Activated naive CD4-positive, alpha-beta T cell treated with anti-CD3 and anti-CD28 coated beads for 36 hours (primary cell): Measurements from ENCODE around the gene CDK10. TPM values are rescaled to one million over a fixed set of nuclear protein-coding genes. Genes with fewer than 3 reads are reported as not detected.
"Not testable (repeated sequence)": the region's sequence is repeated elsewhere in the genome, so short reads cannot be mapped to it uniquely, and the experiment has no call there.

Experiments used
- CTCF ChIA-PET: fragments of 350-600 bp; sonication (Branson Sonifier 250); formaldehyde crosslinking; loops from one replicate; lab custom pipeline; 2021; ENCODE audit warnings: antibody characterized with exemption; lab: Charles Lee
- DNase-seq: peaks from one replicate; pipeline ENCODE4 v3.0.0-alpha.2; 2020
- H3K27ac Mint-ChIP-seq: one replicate; pipeline ENCODE4 v1.8.0; 2021; ENCODE audit warnings: mild to moderate bottlenecking, mixed read lengths
- H3K27me3 Mint-ChIP-seq: one replicate; pipeline ENCODE4 v1.8.0; 2021; ENCODE audit warnings: low read depth, mixed read lengths
- H3K36me3 Mint-ChIP-seq: one replicate; pipeline ENCODE4 v1.8.0; 2021; ENCODE audit warnings: low read depth, mixed read lengths
- H3K4me1 Mint-ChIP-seq: one replicate; pipeline ENCODE4 v1.8.0; 2021; ENCODE audit warnings: low read depth, mixed read lengths
- H3K4me3 Mint-ChIP-seq: one replicate; pipeline ENCODE4 v1.8.0; 2021; ENCODE audit warnings: mild to moderate bottlenecking, moderate library complexity, mixed read lengths
- H3K9me3 Mint-ChIP-seq: one replicate; pipeline ENCODE4 v1.8.0; 2021; ENCODE audit warnings: mixed read lengths
- intact Hi-C: fragments of 100-400 bp; cut with micrococcal nuclease; formaldehyde crosslinking; loops from one replicate; pipeline ENCODE4 v1.15.1; 2023
- total RNA-seq, 2 experiments: library from RNA; stranded (reverse); gene quantifications; one replicate each; pipeline ENCODE4 v1.2.3, GENCODE V29; 2021

Gene CDK10
- total RNA-seq, 2 experiments from 2014 or later: 128 to 158 TPM

- H3K4me3 Mint-ChIP-seq, intact Hi-C loops, H3K36me3 Mint-ChIP-seq, DNase-seq, H3K27ac Mint-ChIP-seq, H3K9me3 Mint-ChIP-seq, H3K27me3 Mint-ChIP-seq: not testable (repeated sequence)
- H3K4me1 Mint-ChIP-seq: peaks cover 20% of the 10 kb centered on the region
- CTCF ChIA-PET: interaction anchor here (0.6 to 3.2 kb wide), 8 partner anchors 10 to 175 kb away, joined by 3 to 23 read pairs (median 6); partner anchors contain the start of genes CPNE7 and TCF25
Observed at GRCh38 chr16:89698717-89699116, 12.2 kb downstream of the CDK10 start.

DNA sequence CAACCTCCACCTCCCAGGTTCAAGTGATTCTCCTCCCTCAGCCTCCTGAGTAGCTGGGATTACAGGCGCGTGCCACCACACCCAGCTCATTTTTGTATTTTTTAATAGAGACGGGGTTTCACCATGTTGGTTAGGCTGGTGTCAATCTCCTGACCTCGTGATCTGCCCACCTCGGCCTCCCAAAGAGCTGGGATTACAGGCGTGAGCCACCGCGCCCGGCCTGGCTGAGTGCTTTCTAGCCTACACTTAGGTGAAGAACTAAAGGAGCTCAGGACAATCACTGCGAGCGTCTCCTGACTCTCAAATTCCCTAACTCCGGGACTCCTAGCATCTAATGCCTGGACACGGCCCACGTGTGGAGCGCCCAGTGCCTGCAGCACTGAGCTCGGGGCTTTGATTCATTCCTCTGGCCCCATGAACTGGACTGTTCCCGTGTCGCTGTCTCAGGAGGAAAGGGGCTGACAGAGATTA lies 13.2 kb downstream of the CDK10 start:
- intact Hi-C loops: loop anchor here (1.0 to 5.0 kb wide), 4 partner anchors 117 to 298 kb away; partner anchors contain the start of genes FANCA and RPL13
- H3K4me3 Mint-ChIP-seq, H3K36me3 Mint-ChIP-seq, H3K27me3 Mint-ChIP-seq, DNase-seq, H3K9me3 Mint-ChIP-seq, H3K27ac Mint-ChIP-seq: not testable (repeated sequence)
- CTCF ChIA-PET: interaction anchor here (0.6 to 3.2 kb wide), 27 partner anchors 10 to 367 kb away, joined by 3 to 28 read pairs (median 4); partner anchors contain the start of genes CDK10 and TCF25
- peaks cover 20% of the 10 kb centered on the region for H3K4me1 Mint-ChIP-seq

DNA sequence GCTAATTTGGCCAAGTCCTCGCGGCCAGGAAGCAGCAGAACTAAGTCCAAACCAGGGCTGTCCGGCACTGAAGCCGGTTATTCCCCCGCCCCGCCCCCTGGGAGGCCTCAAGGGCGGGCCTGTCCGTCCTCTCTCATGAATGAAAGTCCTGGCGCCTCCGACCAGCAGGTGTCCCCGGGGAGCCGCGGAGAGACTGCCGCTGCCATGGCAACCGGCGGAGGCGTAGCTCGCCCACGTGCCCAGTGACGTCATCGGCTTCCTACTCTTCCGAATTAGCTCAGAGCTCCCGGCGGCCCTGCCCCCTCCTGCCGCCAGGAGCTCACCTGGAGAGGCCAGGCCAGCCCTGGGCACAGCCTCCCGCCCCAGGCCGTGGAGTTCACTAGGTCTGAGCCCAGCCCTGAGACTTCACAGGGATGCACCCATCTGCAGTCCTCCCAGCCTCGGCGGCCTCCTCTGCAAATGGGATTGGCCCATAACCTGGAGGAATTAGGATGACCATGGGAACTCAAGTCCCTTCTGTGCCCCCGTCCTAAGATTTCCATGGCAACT lies 13.7 kb downstream of the CDK10 start:
- CTCF ChIA-PET: interaction anchor here (0.6 to 3.2 kb wide), 32 partner anchors 10 to 368 kb away, joined by 3 to 28 read pairs (median 4); partner anchors contain the start of genes CDK10 and TCF25
- H3K4me3 Mint-ChIP-seq: peak overlapping the region; percentile 75

DNA sequence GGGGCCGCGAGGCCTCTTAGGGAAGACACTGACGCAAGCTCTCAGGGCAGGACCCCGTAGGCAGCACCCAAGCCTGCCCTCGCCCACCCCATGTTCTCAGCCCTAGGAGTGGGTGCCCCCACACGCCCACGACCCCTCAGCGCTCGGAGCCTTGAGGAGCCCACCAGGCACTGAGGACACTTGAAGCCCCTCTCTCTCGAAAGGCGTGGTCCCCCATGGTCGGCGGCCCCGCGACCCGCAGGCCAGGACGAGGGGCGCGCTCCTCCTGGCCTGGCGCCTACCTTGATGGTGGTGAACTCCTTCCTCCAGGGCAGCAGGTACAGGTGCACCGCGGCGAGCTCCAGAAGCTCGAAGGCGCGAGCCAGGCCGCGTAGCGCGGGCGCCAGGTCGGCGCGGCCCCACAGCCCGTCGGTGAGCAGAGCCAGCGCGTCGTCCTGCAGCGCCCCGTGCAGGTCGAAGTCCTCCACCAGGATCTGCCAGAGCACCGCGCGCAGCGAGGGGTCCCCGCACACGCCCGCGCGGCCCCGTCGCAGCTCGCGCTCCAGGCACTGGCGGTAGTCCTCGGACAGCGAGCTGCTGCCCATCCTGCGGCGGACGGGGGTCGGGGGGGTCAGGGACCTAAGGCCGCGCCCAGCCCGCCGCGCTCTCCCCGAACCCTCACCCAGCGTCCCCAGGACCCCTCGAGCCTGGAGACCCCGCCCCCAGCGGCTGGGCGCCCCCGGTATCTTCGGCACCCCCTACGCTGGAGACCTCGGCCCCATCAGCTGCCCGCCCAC lies 14.3 kb downstream of the CDK10 start:
- peak; percentile 65 for DNase-seq
- Mint-ChIP-seq H3K4me1 (peaks cover 22% of the 10 kb centered on the region), H3K36me3 (no peaks in the 10 kb centered on the region), H3K27ac (peak overlapping the region; percentile 63), H3K4me3 (peak overlapping the region; percentile 75), H3K27me3 (no peaks in the 10 kb centered on the region), H3K9me3 (no peaks in the 10 kb centered on the region)
- intact Hi-C loops: loop anchor here (1.0 to 5.0 kb wide), 8 partner anchors 15 to 296 kb away; partner anchors contain the start of genes CDK10, FANCA, RPL13 and ZNF276
- CTCF ChIA-PET: interaction anchor here (0.7 to 3.2 kb wide), 29 partner anchors 9 to 320 kb away, joined by 3 to 28 read pairs (median 4); partner anchors contain the start of genes CDK10 and TCF25

More for the DNA sequence above, 13.7 kb downstream of the CDK10 start:
- DNase-seq: peak; percentile 98
- Mint-ChIP-seq H3K4me1 (peaks cover 20% of the 10 kb centered on the region), H3K27ac (no peak overlapping the region), H3K27me3 (no peaks in the 10 kb centered on the region), H3K36me3 (peaks cover 2% of the 10 kb centered on the region), H3K9me3 (no peaks in the 10 kb centered on the region)
- intact Hi-C loops: loop anchor here (1.0 to 5.0 kb wide), 4 partner anchors 116 to 297 kb away; partner anchors contain the start of genes FANCA and RPL13

- CTCF ChIA-PET: interaction anchor here (0.6 to 3.2 kb wide), 11 partner anchors 14 to 319 kb away, joined by 3 to 28 read pairs (median 5); partner anchors contain the start of genes CDK10 and TCF25
- peak; percentile 97 for DNase-seq
- peak within 1 kb of the TSS; percentile 75 for H3K4me3 Mint-ChIP-seq
- intact Hi-C loops: loop anchor here (1.0 to 5.0 kb wide), 9 partner anchors 10 to 296 kb away; partner anchors contain the start of genes CDK10, CHMP1A, SPATA33 and ZNF276
- no peaks in the 10 kb centered on the region for H3K36me3 Mint-ChIP-seq
- no peaks in the 10 kb centered on the region for H3K9me3 Mint-ChIP-seq
- H3K27me3 Mint-ChIP-seq: no peaks in the 10 kb centered on the region
- H3K27ac Mint-ChIP-seq: peak within 1 kb of the TSS; percentile 63
- peaks cover 25% of the 10 kb centered on the region for H3K4me1 Mint-ChIP-seq
Observed at GRCh38 chr16:89701425-89702406, 15.2 kb downstream of the CDK10 start, which contains the start of gene SPATA2L. SPATA2L (minus strand) TSS chr16:89701705; CDS start chr16:89701232, 473 bp downstream.

GRCh38 chr16:89704281-89704680 lies 17.8 kb downstream of the CDK10 start:
- H3K27me3 Mint-ChIP-seq: no peaks in the 10 kb centered on the region
- H3K27ac Mint-ChIP-seq: no peak overlapping the region
- no peak overlapping the region for H3K4me3 Mint-ChIP-seq
- peaks cover 25% of the 10 kb centered on the region for H3K4me1 Mint-ChIP-seq
- CTCF ChIA-PET: interaction anchor here (0.7 to 3.8 kb wide), 6 partner anchors 13 to 156 kb away, joined by 3 to 38 read pairs (median 3); no protein-coding TSS in a partner anchor
- no peak for DNase-seq
- H3K36me3 Mint-ChIP-seq: no peaks in the 10 kb centered on the region
- H3K9me3 Mint-ChIP-seq: no peaks in the 10 kb centered on the region
- intact Hi-C loops: loop anchor here (5.0 kb wide), 1 partner anchor 293 kb away; no protein-coding TSS in a partner anchor

DNA sequence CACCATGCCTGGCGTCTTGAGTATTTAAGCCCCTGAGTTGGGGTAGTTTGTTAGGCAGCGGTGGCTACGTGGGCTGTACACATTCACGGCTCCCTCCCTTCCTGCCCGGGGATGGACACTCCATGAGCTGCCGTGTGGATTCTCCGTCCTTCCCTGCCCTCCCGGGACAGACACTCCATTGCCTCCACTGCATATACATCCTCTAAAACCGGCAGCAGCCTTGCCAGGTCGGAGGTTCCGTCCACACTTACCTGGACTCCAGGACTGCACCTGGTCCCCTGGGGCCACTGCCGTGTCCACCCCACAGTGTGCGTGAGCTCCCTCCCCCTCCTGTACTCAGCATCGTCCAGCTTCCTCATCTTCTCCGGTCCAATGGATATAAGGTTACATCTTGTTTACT lies 18.5 kb downstream of the CDK10 start:
- H3K4me3 Mint-ChIP-seq: no peak overlapping the region
- intact Hi-C loops: no loop called here
- no peaks in the 10 kb centered on the region for H3K27me3 Mint-ChIP-seq
- DNase-seq: no peak
- no peaks in the 10 kb centered on the region for H3K9me3 Mint-ChIP-seq
- H3K27ac Mint-ChIP-seq: no peak overlapping the region
- CTCF ChIA-PET: interaction anchor here (0.7 to 4.2 kb wide), 10 partner anchors 9 to 205 kb away, joined by 3 to 66 read pairs (median 7); partner anchors contain the start of gene TCF25
- no peaks in the 10 kb centered on the region for H3K36me3 Mint-ChIP-seq
- H3K4me1 Mint-ChIP-seq: peaks cover 22% of the 10 kb centered on the region

DNA sequence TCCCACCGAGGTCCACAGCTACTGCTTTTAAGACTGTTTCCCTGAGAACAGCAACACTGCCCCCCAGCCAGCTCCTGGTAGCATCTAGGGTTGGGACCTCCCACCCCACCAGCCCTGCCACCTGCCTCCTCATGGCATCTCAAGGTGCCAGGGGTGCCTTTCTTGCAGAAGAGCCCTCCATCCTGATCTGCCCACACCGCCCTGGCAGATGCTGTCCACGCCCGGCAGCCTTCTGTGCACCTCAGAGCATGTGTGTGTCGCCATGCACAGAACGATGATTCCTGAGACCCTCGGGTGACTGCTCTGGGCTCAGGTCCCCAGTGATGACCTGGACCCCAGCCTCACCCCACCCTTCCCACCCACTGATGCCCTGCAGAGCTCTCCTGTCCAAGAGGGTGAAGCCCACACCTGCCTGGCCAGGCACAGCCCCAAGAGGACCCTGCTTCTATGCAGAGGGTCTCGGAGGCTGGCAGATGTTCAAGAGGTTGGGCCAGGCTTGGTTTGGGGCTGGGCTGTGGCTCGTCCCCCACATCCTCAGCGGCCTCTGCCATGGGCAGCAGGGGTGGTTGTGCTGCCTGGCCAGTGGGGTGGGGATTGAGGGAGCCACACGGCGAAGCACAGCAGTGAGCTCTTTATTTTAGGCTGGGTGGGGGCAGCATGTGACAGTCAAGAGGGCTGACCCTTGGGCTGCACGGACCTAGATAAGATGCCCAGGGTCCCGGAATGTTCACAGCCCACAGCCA lies 20.2 kb downstream of the CDK10 start:
- no peak overlapping the region for H3K4me3 Mint-ChIP-seq
- peaks cover 16% of the 10 kb centered on the region for H3K4me1 Mint-ChIP-seq
- intact Hi-C loops: loop anchor here (1.0 kb wide), 2 partner anchors 87 to 155 kb away; no protein-coding TSS in a partner anchor
- no peak for DNase-seq
- CTCF ChIA-PET: interaction anchor here (0.5 to 4.2 kb wide), 25 partner anchors 8 to 376 kb away, joined by 3 to 66 read pairs (median 4); partner anchors contain the start of gene VPS9D1
- no peak overlapping the region for H3K27ac Mint-ChIP-seq
- H3K27me3 Mint-ChIP-seq: no peaks in the 10 kb centered on the region
- no peaks in the 10 kb centered on the region for H3K9me3 Mint-ChIP-seq
- H3K36me3 Mint-ChIP-seq: no peaks in the 10 kb centered on the region

- intact Hi-C loops: no loop called here
- H3K36me3 Mint-ChIP-seq: no peaks in the 10 kb centered on the region
- no peak for DNase-seq
- H3K4me1 Mint-ChIP-seq: peaks cover 11% of the 10 kb centered on the region
- CTCF ChIA-PET: interaction anchor here (1.0 to 4.2 kb wide), 4 partner anchors 85 to 203 kb away, joined by 3 to 66 read pairs (median 21); no protein-coding TSS in a partner anchor
- H3K4me3 Mint-ChIP-seq: no peak overlapping the region
- H3K9me3 Mint-ChIP-seq: no peaks in the 10 kb centered on the region
- H3K27ac Mint-ChIP-seq: no peak overlapping the region
- H3K27me3 Mint-ChIP-seq: no peaks in the 10 kb centered on the region
Observed at GRCh38 chr16:89707695-89708094, 21.2 kb downstream of the CDK10 start.

DNA sequence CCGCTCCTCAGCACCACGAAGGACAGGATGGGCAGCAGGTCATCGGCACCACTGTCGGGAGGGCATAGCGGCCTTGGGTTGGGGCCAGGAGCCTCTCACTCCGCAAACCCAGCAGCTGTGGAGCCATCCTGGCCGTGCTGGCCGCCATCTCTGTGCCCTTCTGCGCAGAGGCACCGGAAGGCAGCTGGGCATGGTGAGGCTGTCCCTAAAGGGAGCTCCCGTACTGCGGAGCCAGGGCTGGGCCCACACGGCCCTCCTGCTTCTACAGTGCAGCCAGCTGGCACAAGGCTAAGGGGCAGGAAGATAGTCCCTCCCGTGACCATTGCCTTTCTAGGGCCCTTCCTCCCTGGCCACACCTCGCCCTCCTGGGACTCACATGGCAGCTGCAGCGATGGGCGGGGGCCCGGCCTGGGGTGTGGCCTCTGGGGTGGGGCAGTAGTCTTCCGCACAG lies 22.0 kb downstream of the CDK10 start:
- Mint-ChIP-seq H3K9me3 (no peaks in the 10 kb centered on the region), H3K27ac (no peak overlapping the region), H3K4me1 (peaks cover 12% of the 10 kb centered on the region), H3K4me3 (no peak overlapping the region), H3K27me3 (no peaks in the 10 kb centered on the region), H3K36me3 (no peaks in the 10 kb centered on the region)
- DNase-seq: no peak
- intact Hi-C loops: no loop called here
- CTCF ChIA-PET: interaction anchor here (1.0 to 4.2 kb wide), 4 partner anchors 8 to 202 kb away, joined by 3 to 66 read pairs (median 10); no protein-coding TSS in a partner anchor
